Suppressor macrophage treated with lipopolysaccharide for 4 hours (primary cell): ENCODE results near the gene C16orf86.
"Not testable (repeated sequence)": the region's sequence is repeated elsewhere in the genome, so short reads cannot be mapped to it uniquely, and the experiment has no call there.

Experiments
- DNase-seq: peaks from one replicate; pipeline ENCODE4 v3.0.0-alpha.2; 2020

C16orf86 gene

DNA sequence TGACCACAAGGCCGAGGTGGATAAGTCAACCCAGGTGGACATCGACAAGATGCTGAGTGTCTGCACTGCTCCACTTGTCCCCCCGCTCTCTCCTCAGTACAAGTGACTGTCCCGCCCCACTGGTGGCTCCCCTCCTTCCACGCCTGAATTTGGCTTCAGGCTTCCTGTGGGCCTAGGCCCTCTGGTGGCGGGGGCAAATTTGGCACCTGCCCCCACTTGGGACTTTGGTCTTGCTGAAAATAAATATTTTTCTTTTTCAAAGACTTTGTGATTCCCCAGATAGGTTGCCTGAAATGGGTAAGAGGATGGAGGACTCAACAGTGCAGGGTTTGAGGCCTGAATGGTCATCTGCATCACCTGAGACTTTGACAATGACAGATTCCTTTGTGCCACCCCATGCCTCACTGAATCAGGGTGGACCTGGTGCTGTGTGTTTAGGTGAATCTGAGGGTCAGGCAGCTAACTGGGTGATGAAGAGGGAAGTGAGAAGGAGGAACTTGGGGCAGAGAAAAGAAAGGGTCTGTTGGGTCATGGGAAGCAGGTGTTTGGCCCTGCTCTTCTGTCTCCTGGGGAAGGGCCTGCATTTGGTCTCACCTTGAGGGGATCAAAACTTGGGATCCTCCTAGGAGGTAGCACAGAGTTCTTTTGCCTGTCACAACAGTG is 2.0 kb downstream of the C16orf86 start:
- DNase-seq, result peak; percentile 28

- DNase-seq, result no peak
Measured at GRCh38 chr16:67669499-67670101, 3.0 kb downstream of the C16orf86 start.

DNA sequence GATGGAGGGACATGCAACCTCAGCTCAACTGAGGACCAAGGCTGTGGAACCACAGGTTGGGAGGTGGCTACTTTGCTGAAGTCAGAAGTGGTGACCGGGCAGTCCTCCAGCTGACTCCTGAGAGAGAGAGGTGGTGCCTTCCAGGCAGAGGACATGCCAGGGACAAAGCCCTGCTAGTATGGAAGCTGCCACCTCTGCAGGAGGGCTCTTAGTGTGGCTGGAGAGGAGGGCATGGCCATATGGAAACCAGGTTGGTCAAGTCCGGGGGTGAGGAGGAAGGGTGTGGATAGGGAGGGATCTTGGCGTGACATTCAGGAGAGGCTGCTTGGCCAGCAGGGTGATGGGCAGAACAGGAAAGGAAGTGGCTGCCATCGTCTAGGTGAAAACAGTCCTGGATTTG is 5.7 kb downstream of the C16orf86 start:
- no peak for DNase-seq

- DNase-seq, result peak; percentile 84
Measured at GRCh38 chr16:67672739-67673662, 6.4 kb downstream of the C16orf86 start.

GRCh38 chr16:67673712-67674580 is 7.3 kb downstream of the C16orf86 start:
- DNase-seq, result peak; percentile 85

DNA sequence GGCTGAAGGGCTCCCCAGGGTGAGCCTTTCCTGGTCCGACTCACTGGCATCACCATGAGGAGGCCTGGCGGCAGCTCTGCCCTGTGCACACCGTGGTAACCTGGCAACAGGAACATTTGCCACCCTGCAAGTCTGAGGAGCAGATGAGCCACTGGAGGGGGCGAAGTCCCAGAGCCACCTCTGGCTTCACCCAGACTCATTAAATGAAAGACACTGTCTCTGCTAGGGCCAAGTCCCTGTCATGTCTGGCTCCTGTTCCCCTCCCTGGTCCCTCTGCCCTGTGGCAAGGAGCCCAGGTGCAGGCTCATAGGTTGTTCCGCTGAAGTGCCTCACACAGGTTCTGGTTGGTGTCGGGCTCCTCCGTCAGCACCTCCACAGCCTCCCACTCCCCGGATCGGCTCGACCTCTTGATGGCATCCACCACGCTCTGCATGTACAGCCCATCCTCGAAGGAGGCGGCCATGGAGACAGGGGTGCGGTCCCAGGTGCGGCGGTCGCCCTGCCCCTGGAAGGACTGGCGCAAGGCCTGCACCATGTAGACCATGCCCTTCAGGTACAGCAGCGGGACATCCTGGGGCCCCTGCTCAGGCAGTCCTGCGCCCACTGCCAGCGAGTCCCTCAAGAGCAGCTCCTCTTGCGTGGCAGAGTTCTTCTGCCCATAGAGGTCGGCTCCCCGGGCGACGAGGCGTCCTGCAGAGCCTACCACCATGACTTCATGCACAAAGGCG is 8.4 kb downstream of the C16orf86 start:
- DNase-seq, result no peak

- DNase-seq, result no peak
Measured at GRCh38 chr16:67675579-67675935, 8.9 kb downstream of the C16orf86 start.

DNA sequence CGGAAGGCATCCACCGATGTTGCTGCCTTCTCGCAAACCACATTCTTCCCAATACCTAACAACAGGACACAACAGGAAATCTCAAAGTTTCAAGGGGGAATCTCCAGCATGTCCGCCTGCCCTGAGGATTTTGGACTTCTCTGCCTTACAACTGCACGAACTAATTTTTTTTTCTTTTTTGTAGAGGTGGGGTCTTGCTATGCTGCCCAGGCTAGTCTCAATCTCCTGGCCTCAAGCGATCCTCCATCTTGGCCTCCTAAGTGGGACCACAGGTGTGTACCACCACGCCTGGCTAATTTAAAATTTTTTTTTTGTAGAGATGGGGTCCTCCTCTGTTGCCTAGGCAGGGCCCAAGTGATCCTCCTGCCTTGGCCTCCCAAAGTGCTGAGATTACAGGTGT is 9.4 kb downstream of the C16orf86 start:
- DNase-seq, result no peak

DNA sequence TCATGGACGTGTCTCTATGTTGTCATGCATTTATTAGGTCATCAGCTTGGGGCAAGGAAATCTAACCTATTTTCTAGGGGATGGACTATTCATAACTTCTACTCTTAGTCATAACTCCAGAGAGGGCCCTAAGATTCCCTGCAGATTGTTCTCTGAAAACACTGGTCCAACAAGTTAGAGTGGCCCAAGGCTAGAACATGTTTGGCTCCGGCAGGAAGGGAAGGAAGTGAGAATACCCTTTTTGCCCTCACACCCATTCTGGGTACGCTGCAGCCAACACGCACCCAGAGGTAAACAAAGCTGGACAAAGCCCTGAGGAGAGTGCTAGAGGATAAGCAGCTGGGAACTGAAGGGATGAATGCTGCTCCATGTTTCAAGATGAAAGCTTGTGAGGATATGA is 9.9 kb downstream of the C16orf86 start:
- no peak for DNase-seq

DNA sequence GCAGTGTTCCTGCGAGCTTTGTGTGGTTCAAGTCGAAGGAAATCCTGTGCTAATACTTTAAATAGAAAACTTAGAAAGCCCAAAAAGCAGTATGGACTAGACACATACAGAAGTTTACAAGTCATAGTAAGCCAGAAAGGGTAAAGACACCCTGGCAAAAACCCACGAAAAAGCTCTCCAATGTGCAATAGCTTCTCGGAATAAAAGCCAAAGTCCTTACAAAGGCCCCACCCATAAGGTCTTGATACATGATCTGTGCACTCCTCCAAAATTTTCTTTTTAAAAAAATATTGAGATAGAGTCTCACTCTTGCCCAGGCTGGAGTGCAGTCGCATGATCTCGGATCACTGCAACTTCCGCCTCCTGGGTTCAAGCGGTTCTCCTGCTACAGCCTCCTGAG is 10.3 kb downstream of the C16orf86 start:
- DNase-seq, result no peak

- no peak for DNase-seq
Measured at GRCh38 chr16:67677712-67678111, 11.1 kb downstream of the C16orf86 start.

DNA sequence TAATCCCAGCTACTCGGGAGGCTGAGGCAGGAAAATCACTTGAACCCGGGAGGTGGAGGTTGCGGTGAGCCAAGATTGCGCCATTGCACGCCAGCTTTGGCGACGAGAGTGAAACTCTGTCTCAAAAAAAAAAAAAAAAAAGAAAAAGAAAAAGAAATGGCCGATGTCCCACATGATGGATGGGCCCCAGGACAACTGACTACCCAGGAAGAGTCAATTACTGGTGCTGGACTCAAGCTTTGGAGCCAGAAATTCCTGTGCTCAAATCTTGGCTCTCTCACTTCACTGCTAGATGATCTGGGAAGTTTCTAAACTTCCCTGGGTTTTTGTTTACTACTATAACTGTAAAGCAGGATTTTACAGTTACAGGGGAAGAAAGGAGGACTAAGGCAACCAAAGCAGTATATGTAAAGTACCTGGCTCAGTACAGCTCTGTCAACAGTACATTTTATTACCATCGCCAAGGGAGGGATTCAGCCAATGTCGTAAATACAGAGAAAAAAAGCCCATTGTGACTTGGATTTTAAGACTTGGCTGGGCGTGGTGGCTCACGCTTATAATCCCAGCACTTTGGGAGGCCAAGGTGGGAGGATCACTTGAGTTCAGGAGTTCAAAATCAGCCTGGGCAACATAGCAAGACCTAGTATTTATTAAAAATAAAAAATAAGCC is 11.9 kb downstream of the C16orf86 start:
- no peak for DNase-seq

GRCh38 chr16:67679935-67680897 is 13.6 kb downstream of the C16orf86 start:
- no peak for DNase-seq

DNA sequence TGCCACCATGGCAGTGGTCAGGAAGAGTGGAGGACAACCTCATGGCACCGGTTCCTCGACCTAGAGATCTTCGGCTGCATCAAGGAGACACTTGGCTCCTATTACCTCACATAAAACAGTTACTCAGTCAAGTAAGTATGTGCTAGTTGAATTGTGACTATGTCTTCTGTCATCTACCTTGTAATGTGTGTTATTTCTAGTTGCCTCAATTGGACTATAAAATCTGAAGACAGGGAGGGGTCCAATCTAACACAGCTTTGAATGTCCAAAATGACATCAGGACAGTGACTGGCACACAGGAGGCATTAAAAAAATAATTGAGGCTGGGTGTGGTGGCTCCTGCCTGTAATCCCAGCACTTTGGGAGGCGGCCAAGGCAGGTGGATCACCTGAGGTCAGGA is 17.2 kb downstream of the C16orf86 start:
- DNase-seq, result no peak

GRCh38 chr16:67685388-67686112 is 18.9 kb downstream of the C16orf86 start:
- no peak for DNase-seq

- DNase-seq, result not testable (repeated sequence)
Measured at GRCh38 chr16:67693517-67694285, 27.1 kb downstream of the C16orf86 start.

DNA sequence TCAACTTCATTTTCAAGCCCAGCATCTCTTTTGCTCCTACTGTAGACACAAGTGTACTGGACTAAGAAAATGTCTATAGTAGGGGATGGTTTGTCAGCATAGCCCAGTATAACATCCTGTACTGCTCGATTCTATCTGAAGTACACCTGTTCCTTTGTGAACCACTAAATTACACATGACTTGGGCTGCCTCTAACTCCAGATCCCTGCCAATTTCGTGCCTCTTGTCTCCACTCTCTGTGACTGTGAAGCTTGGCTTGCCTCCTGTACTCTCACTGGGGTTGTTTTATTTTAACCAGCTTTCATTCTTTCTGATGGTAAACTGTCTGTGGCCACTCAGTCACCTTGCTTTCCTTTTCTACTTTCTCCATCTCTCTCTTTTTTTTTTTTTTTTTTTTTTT is 28.0 kb downstream of the C16orf86 start:
- no peak for DNase-seq

DNA sequence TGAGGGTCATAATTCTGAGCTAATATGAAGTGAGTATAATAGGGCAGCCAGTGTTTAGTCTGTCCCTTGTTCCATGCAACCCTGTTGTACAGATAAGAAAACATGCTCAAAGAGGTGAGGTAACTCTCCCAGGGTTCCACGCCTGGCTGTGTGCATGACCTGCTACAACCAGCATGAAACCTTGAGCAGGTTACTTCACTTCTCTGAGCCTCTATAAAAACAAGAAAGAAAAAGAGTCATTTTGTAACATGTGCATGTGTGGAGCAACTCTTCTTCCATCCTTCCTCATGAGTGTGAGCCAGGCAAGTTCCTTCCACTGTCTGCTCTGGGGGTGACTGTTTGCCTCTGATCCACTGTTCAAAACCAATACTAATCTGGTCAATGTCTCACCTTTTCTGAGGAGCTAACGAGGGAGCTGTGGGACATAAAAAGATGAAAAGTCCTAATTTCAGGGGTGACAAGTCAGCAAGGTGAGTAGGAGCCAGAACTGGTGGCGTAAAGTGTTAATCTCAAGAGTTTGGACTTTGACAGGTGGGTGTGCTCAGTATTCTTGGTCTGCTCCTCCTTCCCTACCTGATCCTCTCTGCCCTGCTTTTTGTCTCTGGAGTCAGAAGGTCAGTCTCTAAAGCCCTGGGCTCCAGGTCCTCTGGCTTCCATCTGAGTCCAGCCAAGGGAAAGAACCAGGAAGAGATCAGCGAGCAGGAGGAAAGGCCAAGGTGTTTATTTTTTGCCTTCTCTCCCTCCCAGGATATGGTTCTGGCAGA is 31.0 kb downstream of the C16orf86 start:
- DNase-seq, result no peak
